PC-3 (cell line): ENCODE measurements around the gene CFAP65.
A peak's percentile ranks its signal among the peaks of the same experiment; 100 is the strongest.

ENCODE experiments used
- CTCF ChIP-seq: fragments of 300-600 bp; sonication (generic); conservative IDR thresholded peaks from 2 replicates; pipeline ENCODE4 v1.5.1; 2017; ENCODE audit warnings: antibody characterized with exemption, low read depth, mild to moderate bottlenecking, low read length
- EZH2phosphoT487 ChIP-seq: fragments of 300-600 bp; sonication (generic); IDR thresholded peaks from 2 replicates; pipeline ENCODE4 v1.6.1; 2018; ENCODE audit warnings: mild to moderate bottlenecking, antibody characterized with exemption, low read length, borderline replicate concordance

GRCh38 chr2:219029829-219030165 is 11.5 kb downstream of the CFAP65 start:
- peak; percentile 95 for TF ChIP-seq CTCF
- no peak for TF ChIP-seq EZH2phosphoT487
